SK-N-SH (cell line): ENCODE measurements around the gene PICALM.

Experiments
- EP300 ChIP-seq, 2 experiments: IDR thresholded peaks; 2 replicates each; pipeline versions ENCODE4 v1.4.0 to v1.6.1; 2012; ENCODE audit warnings: borderline replicate concordance in 1 of 2, low read depth in 1 of 2, low read length in 1 of 2
- GATA2 ChIP-seq: sonication (generic); formaldehyde crosslinking; IDR thresholded peaks from 2 replicates; pipeline ENCODE4 v1.5.0; 2020; ENCODE audit warnings: mild to moderate bottlenecking, missing genetic modification reagents
- RAD21 ChIP-seq: IDR thresholded peaks from 2 replicates; pipeline ENCODE4 v1.6.1; 2012; ENCODE audit warnings: mild to moderate bottlenecking, low read length
- SIN3A ChIP-seq: IDR thresholded peaks from 2 replicates; pipeline ENCODE4 v1.6.1; 2012; ENCODE audit warnings: low read depth, mild to moderate bottlenecking, low read length, moderate library complexity, borderline replicate concordance
- TAF1 ChIP-seq: IDR thresholded peaks from 2 replicates; pipeline ENCODE4 v1.6.1; 2012; ENCODE audit warnings: low read depth, mild to moderate bottlenecking, low read length, moderate library complexity, borderline replicate concordance
- TF ChIP-seq, protein P1 (sequence below): fragments of 200-600 bp; sonication (generic); IDR thresholded peaks from 2 replicates; pipeline ENCODE4 v1.6.1; 2017; ENCODE audit warnings: antibody characterized with exemption, mild to moderate bottlenecking, moderate library complexity
- TF ChIP-seq, protein P2 (sequence below): IDR thresholded peaks from 2 replicates; pipeline ENCODE4 v1.4.0; 2012; ENCODE audit warnings: low read depth

DNA sequence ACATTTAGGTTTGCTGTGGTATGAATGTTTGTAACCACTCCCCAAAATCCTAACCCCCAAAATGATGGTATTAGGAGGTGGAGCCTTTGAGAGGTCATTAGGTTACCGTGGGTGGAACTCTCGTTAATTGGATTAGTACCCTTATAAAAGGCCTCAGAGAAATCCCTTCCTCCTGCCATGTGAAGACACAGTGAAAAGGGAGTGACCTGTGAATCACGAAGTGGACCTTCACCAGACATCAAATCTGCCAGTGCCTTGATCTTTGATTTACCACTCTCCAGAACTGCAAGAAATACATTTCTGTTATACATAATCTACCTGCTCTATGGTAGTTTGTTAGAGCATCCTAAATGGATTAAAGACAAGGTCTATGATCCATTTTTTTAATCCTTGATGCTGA lies 12.6 kb upstream of the PICALM start:
- TF ChIP-seq, protein P1, sequence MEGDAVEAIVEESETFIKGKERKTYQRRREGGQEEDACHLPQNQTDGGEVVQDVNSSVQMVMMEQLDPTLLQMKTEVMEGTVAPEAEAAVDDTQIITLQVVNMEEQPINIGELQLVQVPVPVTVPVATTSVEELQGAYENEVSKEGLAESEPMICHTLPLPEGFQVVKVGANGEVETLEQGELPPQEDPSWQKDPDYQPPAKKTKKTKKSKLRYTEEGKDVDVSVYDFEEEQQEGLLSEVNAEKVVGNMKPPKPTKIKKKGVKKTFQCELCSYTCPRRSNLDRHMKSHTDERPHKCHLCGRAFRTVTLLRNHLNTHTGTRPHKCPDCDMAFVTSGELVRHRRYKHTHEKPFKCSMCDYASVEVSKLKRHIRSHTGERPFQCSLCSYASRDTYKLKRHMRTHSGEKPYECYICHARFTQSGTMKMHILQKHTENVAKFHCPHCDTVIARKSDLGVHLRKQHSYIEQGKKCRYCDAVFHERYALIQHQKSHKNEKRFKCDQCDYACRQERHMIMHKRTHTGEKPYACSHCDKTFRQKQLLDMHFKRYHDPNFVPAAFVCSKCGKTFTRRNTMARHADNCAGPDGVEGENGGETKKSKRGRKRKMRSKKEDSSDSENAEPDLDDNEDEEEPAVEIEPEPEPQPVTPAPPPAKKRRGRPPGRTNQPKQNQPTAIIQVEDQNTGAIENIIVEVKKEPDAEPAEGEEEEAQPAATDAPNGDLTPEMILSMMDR = no peak
- TF ChIP-seq, protein P2, sequence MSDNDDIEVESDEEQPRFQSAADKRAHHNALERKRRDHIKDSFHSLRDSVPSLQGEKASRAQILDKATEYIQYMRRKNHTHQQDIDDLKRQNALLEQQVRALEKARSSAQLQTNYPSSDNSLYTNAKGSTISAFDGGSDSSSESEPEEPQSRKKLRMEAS = no peak
- TF ChIP-seq SIN3A (no peak), EP300 (IDR thresholded peaks at IDR 0.05; ENCODE audit: borderline replicate concordance in 1 of 2, low read depth in 1 of 2, low read length in 1 of 2) (no peak), TAF1 (no peak), GATA2 (CRISPR knock-in tag) (no peak), RAD21 (no peak)
